ENCODE results near the gene RAB36. TPM values are rescaled to one million over a fixed set of nuclear protein-coding genes. Genes with fewer than 3 reads are reported as not detected.

RAB36 gene
- total and polyA plus RNA-seq, 2 experiments from 2014 or later = 2.7 to 5.3 TPM

- H4K20me1 ChIP-seq (ENCODE audit: insufficient read depth, poor library complexity, severe bottlenecking) = peaks cover 61% of the 10 kb centered on the region
- no peaks in the 10 kb centered on the region for H3K27me3 ChIP-seq
- no peaks in the 10 kb centered on the region for H3K9me2 ChIP-seq (replicated peaks; ENCODE audit: insufficient read depth)
- peaks cover 98% of the 10 kb centered on the region for H3K79me2 ChIP-seq
- no peak overlapping the region for H3K4me2 ChIP-seq
- H2AFZ ChIP-seq = no peak overlapping the region
- DNase-seq (ENCODE audit: low spot score) = no peak
- H3K4me3 ChIP-seq = no peak overlapping the region
- no peaks in the 10 kb centered on the region for H3K9me3 ChIP-seq (ENCODE audit: low read depth)
- no peak overlapping the region for H3K27ac ChIP-seq
- no peak for TF ChIP-seq EZH2 (IDR thresholded peaks at IDR 0.05; ENCODE audit: borderline replicate concordance)
- TF ChIP-seq EZH2phosphoT487 (IDR thresholded peaks at IDR 0.05; ENCODE audit: low read depth, severe bottlenecking, unreplicated experiment) = no peak
- no peak for TF ChIP-seq CTCF (IDR thresholded peaks at IDR 0.05; ENCODE audit: poor library complexity)
- no peaks in the 10 kb centered on the region for H3K36me3 ChIP-seq (replicated peaks; ENCODE audit: insufficient read depth, low read depth)
- no peaks in the 10 kb centered on the region for H3K4me1 ChIP-seq (ENCODE audit: insufficient read depth)
Measured at GRCh38 chr22:23206915-23207314, 61.6 kb downstream of the RAB36 start.

- no peaks in the 10 kb centered on the region for H3K4me1 ChIP-seq (ENCODE audit: insufficient read depth)
- no peak overlapping the region for H3K4me2 ChIP-seq
- no peaks in the 10 kb centered on the region for H3K36me3 ChIP-seq (replicated peaks; ENCODE audit: insufficient read depth, low read depth)
- peaks cover 98% of the 10 kb centered on the region for H3K79me2 ChIP-seq
- H3K4me3 ChIP-seq = no peak overlapping the region
- no peak overlapping the region for H2AFZ ChIP-seq
- H3K9me2 ChIP-seq (replicated peaks; ENCODE audit: insufficient read depth) = no peaks in the 10 kb centered on the region
- H3K27ac ChIP-seq = no peak overlapping the region
- TF ChIP-seq EZH2 (IDR thresholded peaks at IDR 0.05; ENCODE audit: borderline replicate concordance) (no peak), CTCF (IDR thresholded peaks at IDR 0.05; ENCODE audit: poor library complexity) (no peak), EZH2phosphoT487 (IDR thresholded peaks at IDR 0.05; ENCODE audit: low read depth, severe bottlenecking, unreplicated experiment) (no peak)
- H4K20me1 ChIP-seq (ENCODE audit: insufficient read depth, poor library complexity, severe bottlenecking) = peaks cover 65% of the 10 kb centered on the region
- H3K27me3 ChIP-seq = no peaks in the 10 kb centered on the region
- H3K9me3 ChIP-seq (ENCODE audit: low read depth) = no peaks in the 10 kb centered on the region
- no peak for DNase-seq (ENCODE audit: low spot score)
- 92% methylated on average over 11 of the region's 11 CpGs for WGBS (ENCODE audit: low lambda C conversion rate, missing lambda C conversion rate)
Measured at GRCh38 chr22:23207729-23208393, 62.6 kb downstream of the RAB36 start.

- Histone ChIP-seq H3K27me3 (no peaks in the 10 kb centered on the region), H2AFZ (no peak overlapping the region), H3K4me2 (no peak overlapping the region), H3K4me1 (ENCODE audit: insufficient read depth) (peaks cover 6% of the 10 kb centered on the region), H3K9me2 (replicated peaks; ENCODE audit: insufficient read depth) (no peaks in the 10 kb centered on the region), H3K4me3 (no peak overlapping the region), H3K79me2 (peaks cover 98% of the 10 kb centered on the region), H3K36me3 (replicated peaks; ENCODE audit: insufficient read depth, low read depth) (no peaks in the 10 kb centered on the region), H3K9me3 (ENCODE audit: low read depth) (no peaks in the 10 kb centered on the region), H3K27ac (no peak overlapping the region), H4K20me1 (ENCODE audit: insufficient read depth, poor library complexity, severe bottlenecking) (peaks cover 73% of the 10 kb centered on the region)
- WGBS (ENCODE audit: low lambda C conversion rate, missing lambda C conversion rate) = 84% methylated on average over 6 of the region's 6 CpGs
- no peak for DNase-seq (ENCODE audit: low spot score)
- TF ChIP-seq EZH2phosphoT487 (IDR thresholded peaks at IDR 0.05; ENCODE audit: low read depth, severe bottlenecking, unreplicated experiment) (no peak), EZH2 (IDR thresholded peaks at IDR 0.05; ENCODE audit: borderline replicate concordance) (no peak), CTCF (IDR thresholded peaks at IDR 0.05; ENCODE audit: poor library complexity) (no peak)
Measured at GRCh38 chr22:23210428-23211170, 65.3 kb downstream of the RAB36 start.
